Mucosa of stomach (tissue), 1 donor: ENCODE results near the gene TSPAN33.

Experiments
- H3K27me3 ChIP-seq: one replicate; pipeline ENCODE4 v1.7.0; 2013; ENCODE audit warnings: mild to moderate bottlenecking, low read length; ENCODE audit not compliant: control insufficient read depth, insufficient read depth
- H3K36me3 ChIP-seq: one replicate; pipeline ENCODE4 v1.7.0; 2013; ENCODE audit warnings: low read length; ENCODE audit not compliant: control insufficient read depth, insufficient read depth
- H3K4me1 ChIP-seq: one replicate; pipeline ENCODE4 v1.7.0; 2013; ENCODE audit warnings: mild to moderate bottlenecking, low read length; ENCODE audit not compliant: control insufficient read depth, insufficient read depth
- H3K4me3 ChIP-seq: one replicate; pipeline ENCODE4 v1.7.0; 2013; ENCODE audit warnings: low read length
- H3K9ac ChIP-seq: one replicate; pipeline ENCODE4 v1.7.0; 2013; ENCODE audit warnings: mild to moderate bottlenecking, low read length, moderate library complexity
- H3K9me3 ChIP-seq: one replicate; pipeline ENCODE4 v1.7.0; 2013; ENCODE audit warnings: mild to moderate bottlenecking, low read length, moderate library complexity; ENCODE audit not compliant: control insufficient read depth
- donor health status: Pancreatic carcinoma.

The TSPAN33 gene

DNA sequence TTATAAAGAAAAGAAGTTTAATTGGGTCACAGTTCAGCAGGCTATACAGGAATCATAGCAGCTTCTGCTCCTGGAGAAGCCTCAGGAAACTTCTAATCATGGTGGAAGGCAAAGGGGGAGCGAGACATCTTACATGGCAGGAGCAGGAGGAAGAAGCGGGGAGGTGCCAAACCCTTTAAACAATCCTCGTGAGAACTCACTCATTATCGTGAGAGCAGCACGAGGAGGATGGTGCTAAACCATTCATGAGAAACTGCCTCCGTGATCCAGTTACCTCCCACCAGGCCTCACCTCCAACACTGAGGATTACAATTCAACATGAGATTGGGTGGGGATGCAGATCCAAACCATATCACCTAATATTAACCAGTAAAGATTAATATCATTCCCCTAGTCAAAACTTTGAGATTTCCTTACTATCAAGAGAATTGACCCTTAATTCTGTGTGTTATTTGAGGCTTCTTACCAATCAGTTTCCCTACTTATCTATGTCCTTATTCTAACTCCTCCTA is 42.3 kb downstream of the TSPAN33 start:
- peaks cover 5% of the 10 kb centered on the region for H3K4me1 ChIP-seq
- H3K9me3 ChIP-seq = no peaks in the 10 kb centered on the region
- no peaks in the 10 kb centered on the region for H3K36me3 ChIP-seq
- no peak overlapping the region for H3K9ac ChIP-seq
- no peak overlapping the region for H3K4me3 ChIP-seq
- peaks cover 40% of the 10 kb centered on the region for H3K27me3 ChIP-seq

DNA sequence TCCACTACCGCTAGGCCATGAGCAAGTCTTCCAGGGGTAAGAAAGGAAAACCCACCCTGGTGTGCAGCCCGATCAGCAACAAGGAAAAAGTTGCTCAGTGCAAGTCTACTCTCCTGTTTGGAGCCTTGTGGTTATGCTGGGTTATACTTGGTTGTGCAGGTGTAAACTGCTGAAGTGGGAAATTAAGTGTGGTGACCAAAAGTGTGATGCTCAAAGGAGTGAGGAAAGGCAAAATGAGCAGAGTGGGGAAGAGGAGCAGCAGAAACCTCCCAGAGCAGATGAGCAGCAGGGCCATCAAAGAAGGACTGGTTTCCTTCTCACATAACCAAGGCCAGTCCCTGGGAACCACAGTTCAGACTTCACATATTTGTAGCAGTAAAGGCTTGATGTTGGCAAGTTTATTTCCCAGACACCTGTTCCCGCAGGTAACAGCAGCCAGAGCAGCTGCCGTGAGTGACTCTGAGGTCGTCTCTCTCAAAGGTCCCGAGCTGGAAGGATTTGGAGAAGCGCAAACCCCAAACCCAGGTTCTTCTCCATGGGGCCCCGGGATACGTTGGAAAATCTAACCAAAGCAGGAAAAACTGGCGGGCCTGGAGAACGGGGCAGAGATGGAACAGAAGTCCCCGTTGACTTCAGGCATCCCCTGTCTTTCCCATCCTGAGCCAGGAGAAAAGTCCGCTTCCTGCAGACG is 43.3 kb downstream of the TSPAN33 start:
- no peaks in the 10 kb centered on the region for H3K36me3 ChIP-seq
- H3K4me1 ChIP-seq = peaks cover 5% of the 10 kb centered on the region
- peaks cover 40% of the 10 kb centered on the region for H3K27me3 ChIP-seq
- no peak overlapping the region for H3K9ac ChIP-seq
- H3K4me3 ChIP-seq = no peak overlapping the region
- H3K9me3 ChIP-seq = no peaks in the 10 kb centered on the region

DNA sequence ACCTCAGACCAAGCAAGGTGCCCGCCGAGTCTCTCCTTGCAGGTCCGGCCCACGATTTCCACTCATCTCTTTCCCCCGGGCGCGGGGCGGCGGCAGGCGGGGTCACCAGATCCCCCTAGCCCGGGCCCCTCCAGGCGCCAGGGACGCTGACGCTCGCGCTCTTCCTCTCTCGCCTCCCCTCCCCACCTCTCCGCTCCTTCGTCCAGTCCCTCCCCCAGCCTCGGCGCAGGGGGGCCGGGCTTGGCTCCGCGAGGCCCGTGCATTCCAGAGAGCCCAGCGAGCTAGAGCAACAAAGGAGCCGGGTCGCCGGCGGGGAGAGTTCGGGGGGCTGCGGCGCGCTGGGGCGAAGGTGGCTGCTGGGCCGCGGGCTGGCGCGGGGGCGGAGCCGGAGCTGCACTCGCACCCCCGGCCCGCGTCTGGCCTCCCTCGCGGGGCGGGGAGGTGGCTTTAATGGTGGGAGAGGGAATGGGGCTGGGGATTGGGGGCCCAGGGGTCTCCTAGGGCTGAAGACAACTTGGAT is 43.9 kb downstream of the TSPAN33 start, which contains the start of gene SMO:
Gene SMO (plus strand): TSS at position 262 of the 520 bp plus-strand sequence. CDS start 519 bp downstream, outside the sequence.
- H3K9ac ChIP-seq = peak within 1 kb of the TSS; percentile 53

DNA sequence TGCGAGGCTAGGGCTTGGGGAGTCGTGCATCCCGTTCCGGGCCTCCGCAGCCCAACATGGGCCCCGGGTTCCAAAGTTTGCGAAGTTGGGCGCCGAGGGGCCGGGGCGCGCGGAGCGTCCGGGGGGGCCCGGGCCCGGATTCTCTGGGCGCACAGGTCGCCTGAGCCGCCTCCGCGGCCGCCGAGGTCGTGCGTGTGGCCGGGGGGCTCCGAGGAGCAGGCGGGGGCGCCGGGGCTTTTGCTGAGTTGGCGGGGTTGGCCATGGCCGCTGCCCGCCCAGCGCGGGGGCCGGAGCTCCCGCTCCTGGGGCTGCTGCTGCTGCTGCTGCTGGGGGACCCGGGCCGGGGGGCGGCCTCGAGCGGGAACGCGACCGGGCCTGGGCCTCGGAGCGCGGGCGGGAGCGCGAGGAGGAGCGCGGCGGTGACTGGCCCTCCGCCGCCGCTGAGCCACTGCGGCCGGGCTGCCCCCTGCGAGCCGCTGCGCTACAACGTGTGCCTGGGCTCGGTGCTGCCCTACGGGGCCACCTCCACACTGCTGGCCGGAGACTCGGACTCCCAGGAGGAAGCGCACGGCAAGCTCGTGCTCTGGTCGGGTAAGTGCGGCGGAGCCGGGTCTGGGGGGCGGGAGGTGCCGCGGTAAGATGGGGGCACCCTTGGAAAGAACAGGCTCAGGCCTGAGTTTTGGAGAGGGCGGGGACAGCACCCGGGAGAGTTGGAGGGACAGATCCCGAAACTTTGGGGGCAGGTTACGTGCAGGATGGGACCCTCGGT is 44.6 kb downstream of the TSPAN33 start:
- Histone ChIP-seq H3K4me3 (no peak overlapping the region), H3K36me3 (no peaks in the 10 kb centered on the region), H3K9ac (peak overlapping the region; percentile 53), H3K9me3 (no peaks in the 10 kb centered on the region), H3K27me3 (peaks cover 40% of the 10 kb centered on the region), H3K4me1 (peaks cover 5% of the 10 kb centered on the region)

More for the DNA sequence above, 43.9 kb downstream of the TSPAN33 start, which contains the start of gene SMO:
- H3K9me3 ChIP-seq = no peaks in the 10 kb centered on the region
- H3K4me3 ChIP-seq = no peak within 1 kb of the TSS
- H3K36me3 ChIP-seq = no peaks in the 10 kb centered on the region
- H3K27me3 ChIP-seq = peaks cover 40% of the 10 kb centered on the region
- peaks cover 5% of the 10 kb centered on the region for H3K4me1 ChIP-seq

DNA sequence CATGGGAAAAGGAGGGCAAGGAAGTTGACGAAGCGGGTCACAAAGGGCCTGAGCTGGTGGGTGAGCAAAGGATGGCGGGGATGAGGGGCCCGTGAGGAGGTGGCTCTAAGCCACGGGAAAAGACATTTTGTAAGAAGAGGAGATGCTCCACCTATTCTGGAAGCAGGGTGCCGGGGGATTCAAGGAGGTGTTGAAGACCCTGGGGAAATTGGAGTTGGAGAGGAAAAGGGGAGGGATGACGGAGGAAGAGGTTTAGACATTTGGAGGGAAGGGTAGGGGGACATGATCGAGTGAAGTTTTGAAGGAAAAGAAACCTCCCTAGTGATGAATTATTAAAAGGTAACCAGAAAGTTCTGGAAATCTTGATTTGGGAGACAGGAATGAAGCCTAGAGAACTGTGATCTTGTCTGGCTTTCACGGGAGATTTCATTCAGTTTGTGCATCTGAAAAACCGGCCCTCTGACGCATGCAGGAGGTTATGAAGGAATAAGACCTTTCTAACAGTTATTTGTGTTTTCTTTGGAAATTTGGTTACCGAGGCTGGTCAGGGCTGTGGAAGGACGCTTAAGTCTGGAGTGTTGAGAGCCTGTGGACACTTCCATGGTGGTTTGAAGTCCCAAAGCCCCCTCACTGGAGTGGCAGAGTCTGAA is 45.3 kb downstream of the TSPAN33 start:
- H3K4me3 ChIP-seq = no peak overlapping the region
- H3K9me3 ChIP-seq = no peaks in the 10 kb centered on the region
- H3K27me3 ChIP-seq = peaks cover 40% of the 10 kb centered on the region
- H3K36me3 ChIP-seq = no peaks in the 10 kb centered on the region
- peak overlapping the region; percentile 47 for H3K9ac ChIP-seq
- H3K4me1 ChIP-seq = peaks cover 5% of the 10 kb centered on the region

DNA sequence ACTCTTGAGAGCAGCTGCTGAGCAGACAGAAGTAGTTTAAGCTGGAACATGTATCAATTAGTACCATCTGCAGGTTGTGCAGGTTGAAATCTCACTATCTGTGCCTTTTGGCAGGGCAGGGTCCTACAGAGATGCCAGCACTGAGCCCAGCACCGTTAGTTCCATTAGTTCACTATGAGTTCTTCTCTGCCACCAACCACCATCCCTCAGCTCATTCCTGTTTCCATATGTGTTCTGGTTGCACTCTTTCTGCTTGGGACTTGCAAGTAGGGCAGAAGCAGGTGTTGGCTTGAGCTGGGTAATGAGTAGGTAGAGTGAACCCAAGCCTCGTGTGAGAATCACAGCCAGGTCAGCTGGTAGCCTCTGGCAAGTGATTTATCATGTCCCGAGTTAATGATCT is 46.8 kb downstream of the TSPAN33 start:
- H3K9ac ChIP-seq = no peak overlapping the region
- H3K27me3 ChIP-seq = peaks cover 40% of the 10 kb centered on the region
- H3K36me3 ChIP-seq = no peaks in the 10 kb centered on the region
- H3K4me1 ChIP-seq = peaks cover 5% of the 10 kb centered on the region
- H3K9me3 ChIP-seq = no peaks in the 10 kb centered on the region
- no peak overlapping the region for H3K4me3 ChIP-seq

DNA sequence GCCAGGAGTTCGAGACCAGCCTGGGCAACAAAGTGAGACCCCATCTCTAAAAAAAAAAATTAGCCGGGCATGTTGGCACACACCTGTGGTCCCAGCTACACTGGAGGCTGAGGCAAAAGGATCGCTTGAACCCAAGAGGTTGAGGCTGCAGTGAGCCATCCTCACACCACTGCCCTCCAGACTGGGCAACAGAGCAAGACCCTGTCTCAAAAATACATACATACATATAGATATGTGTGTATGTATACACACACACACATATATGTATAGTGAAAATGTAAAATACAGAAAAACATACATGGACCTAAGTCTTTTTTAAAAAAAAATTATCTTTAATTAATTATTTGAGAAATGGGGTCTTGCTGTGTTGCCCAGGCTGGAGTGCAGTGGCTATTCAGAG is 49.4 kb downstream of the TSPAN33 start:
- no peaks in the 10 kb centered on the region for H3K36me3 ChIP-seq
- H3K4me3 ChIP-seq = no peak overlapping the region
- no peak overlapping the region for H3K9ac ChIP-seq
- H3K27me3 ChIP-seq = peaks cover 24% of the 10 kb centered on the region
- H3K9me3 ChIP-seq = no peaks in the 10 kb centered on the region
- peaks cover 5% of the 10 kb centered on the region for H3K4me1 ChIP-seq

DNA sequence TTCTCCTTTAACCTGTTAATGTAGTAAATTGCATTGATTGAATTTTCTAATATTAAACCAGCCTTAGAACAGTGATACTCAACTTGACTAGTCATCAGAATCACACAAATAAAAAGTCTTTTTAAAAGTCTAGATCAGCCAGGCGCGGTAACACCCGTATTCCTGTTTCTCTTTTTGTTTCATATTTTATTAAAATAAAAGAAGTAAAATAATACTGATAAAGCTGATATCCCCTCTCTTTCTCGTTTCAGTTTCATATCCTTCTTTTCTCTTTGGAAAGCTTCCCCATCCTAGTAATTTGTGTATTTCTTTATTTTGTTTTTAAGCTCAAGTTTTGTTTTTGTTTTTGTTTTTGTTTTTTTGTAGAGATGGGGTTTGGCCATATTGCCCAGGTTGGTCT is 53.3 kb downstream of the TSPAN33 start:
- H3K9me3 ChIP-seq = no peaks in the 10 kb centered on the region
- H3K27me3 ChIP-seq = no peaks in the 10 kb centered on the region
- no peaks in the 10 kb centered on the region for H3K36me3 ChIP-seq
- H3K4me1 ChIP-seq = no peaks in the 10 kb centered on the region
- no peak overlapping the region for H3K4me3 ChIP-seq
- no peak overlapping the region for H3K9ac ChIP-seq

DNA sequence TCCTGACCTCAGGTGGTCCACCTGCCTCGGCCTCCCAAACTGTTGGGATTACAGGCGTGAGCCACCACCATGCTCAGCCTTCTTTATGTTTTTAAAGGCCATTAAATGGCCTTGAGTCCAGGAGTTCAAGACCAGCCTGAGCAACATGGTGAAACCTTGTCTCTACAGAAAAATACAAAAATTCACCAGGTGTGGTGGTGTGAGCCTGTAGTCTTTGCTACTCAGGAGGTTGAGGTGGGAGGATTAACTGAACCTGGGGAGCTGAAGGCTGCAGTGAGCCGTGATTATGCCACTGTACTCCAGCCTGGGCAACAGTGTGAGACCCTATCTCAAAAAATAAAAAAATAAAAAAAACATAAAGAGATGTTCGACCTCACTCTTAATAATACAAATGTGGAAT is 54.9 kb downstream of the TSPAN33 start:
- H3K27me3 ChIP-seq = no peaks in the 10 kb centered on the region
- H3K36me3 ChIP-seq = no peaks in the 10 kb centered on the region
- H3K9me3 ChIP-seq = no peaks in the 10 kb centered on the region
- no peak overlapping the region for H3K4me3 ChIP-seq
- no peak overlapping the region for H3K9ac ChIP-seq
- H3K4me1 ChIP-seq = no peaks in the 10 kb centered on the region

DNA sequence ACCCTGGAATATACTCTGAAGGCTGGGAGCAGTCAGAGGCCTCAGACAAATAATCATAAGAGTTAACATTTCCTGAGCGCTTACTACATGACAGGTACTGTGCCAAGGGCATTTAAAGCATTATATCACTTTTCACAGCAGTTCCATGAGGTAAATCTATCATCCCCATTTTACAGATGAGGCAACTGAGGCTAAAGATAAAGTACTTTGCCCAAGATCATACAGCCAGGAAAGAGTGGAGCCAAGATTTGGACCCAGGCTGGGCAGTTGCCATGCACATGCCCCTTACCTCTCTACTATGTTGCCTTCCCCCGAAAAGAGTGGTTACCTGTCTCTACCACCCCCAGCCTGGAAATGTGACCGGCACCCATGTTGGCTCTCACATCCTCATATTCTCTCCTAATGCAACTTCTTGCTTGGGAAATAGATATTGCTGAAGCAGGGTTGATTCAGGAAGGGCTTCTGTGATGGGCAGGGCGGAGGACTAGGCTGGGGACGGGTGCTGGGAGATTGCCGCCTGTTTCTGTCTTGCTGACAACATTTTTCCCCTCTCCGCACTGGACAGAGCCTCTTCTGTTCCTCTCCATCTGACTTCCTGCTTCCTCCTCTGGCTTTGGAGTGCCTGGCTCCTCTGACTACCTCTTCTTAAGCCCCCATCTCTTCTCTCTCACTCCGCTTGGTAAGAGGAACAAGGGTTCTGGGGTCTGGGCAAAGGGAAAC is 57.7 kb downstream of the TSPAN33 start:
- no peak overlapping the region for H3K4me3 ChIP-seq
- no peaks in the 10 kb centered on the region for H3K36me3 ChIP-seq
- no peak overlapping the region for H3K9ac ChIP-seq

DNA sequence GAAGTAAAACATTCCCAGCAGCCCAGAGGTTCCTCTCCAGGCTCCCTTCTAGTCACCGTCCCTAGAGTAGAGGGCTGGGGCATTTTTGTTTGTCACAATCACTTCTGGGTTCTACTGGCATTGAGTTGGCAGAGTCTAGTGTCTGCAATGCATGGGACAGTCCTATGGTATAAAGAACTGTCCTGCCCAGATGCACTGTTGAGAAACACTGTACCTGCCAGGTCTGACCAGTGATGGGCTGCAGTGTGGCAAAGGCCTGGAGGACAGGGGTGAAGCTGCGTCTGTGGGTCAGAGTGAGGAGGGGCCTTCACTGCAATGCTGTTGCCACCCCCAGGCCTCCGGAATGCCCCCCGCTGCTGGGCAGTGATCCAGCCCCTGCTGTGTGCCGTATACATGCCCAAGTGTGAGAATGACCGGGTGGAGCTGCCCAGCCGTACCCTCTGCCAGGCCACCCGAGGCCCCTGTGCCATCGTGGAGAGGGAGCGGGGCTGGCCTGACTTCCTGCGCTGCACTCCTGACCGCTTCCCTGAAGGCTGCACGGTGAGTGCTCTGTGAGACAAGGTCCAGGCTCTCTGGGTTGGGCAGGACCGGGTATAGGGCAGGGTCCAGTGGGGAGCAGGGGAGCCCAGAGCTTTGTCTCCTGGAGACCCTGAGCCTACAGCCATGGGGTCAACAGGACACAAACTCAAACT is 58.7 kb downstream of the TSPAN33 start:
- no peak overlapping the region for H3K9ac ChIP-seq
- H3K36me3 ChIP-seq = no peaks in the 10 kb centered on the region
- H3K4me3 ChIP-seq = no peak overlapping the region
- H3K9me3 ChIP-seq = no peaks in the 10 kb centered on the region
- H3K27me3 ChIP-seq = no peaks in the 10 kb centered on the region
- H3K4me1 ChIP-seq = no peaks in the 10 kb centered on the region

More for the DNA sequence above, 57.7 kb downstream of the TSPAN33 start:
- Histone ChIP-seq H3K4me1 (no peaks in the 10 kb centered on the region), H3K27me3 (no peaks in the 10 kb centered on the region), H3K9me3 (no peaks in the 10 kb centered on the region)
